Lower lobe of right lung (tissue), 2 donors: Measurements from ENCODE around the gene FBXO30. TPM values are rescaled to one million over a fixed set of nuclear protein-coding genes. Genes with fewer than 3 reads are reported as not detected.

Experiments
- ATAC-seq, 2 donors: fragments of 200-7000 bp; cut with Tn5 transposase; one replicate each; pipeline ENCODE4 v1.9.1; 2020 to 2022; ENCODE audit warnings: mild to moderate bottlenecking in 2 of 2, moderate library complexity in 2 of 2
- DNase-seq: peaks from one replicate; pipeline ENCODE4 v3.0.0-alpha.2; 2020
- H3K27ac ChIP-seq: fragments of 200-600 bp; one replicate; pipeline ENCODE4 v1.8.0; 2022
- H3K27me3 ChIP-seq: fragments of 200-600 bp; one replicate; pipeline ENCODE4 v1.8.0; 2022; ENCODE audit warnings: low read depth
- H3K36me3 ChIP-seq: fragments of 200-600 bp; one replicate; pipeline ENCODE4 v1.8.0; 2022; ENCODE audit warnings: mild to moderate bottlenecking
- H3K4me1 ChIP-seq: fragments of 200-600 bp; one replicate; pipeline ENCODE4 v1.8.0; 2022
- H3K4me3 ChIP-seq: fragments of 200-600 bp; one replicate; pipeline ENCODE4 v1.8.0; 2022; ENCODE audit warnings: mild to moderate bottlenecking
- H3K9me3 ChIP-seq: fragments of 200-600 bp; one replicate; pipeline ENCODE4 v1.8.0; 2022
- CTCF ChIP-seq: fragments of 200-600 bp; IDR thresholded peaks from one replicate; pipeline ENCODE4 v1.8.0; 2022; ENCODE audit warnings: antibody characterized with exemption, mild to moderate bottlenecking
- intact Hi-C: fragments of 100-400 bp; cut with DNase I; formaldehyde crosslinking; loops from one replicate; pipeline ENCODE4 v1.11.0; 2022
- total RNA-seq: library from RNA; stranded (reverse); fragmentation: NEBNext Ultra II Directional; extraction: Animal tissue kit (Norgen Biotek cat#: 25700); gene quantifications from one replicate; pipeline ENCODE4 v1.2.1, GENCODE V29; 2021
- donor health status: DM: no; HTN: yes; CAD: no; lungs with severe emphysema.

The FBXO30 gene
- total RNA-seq, 1 donor from 2014 or later, result 9.0 TPM

GRCh38 chr6:145811741-145812140, 2.9 kb downstream of the FBXO30 start:
- intact Hi-C loops, result no loop called here
- ATAC-seq, result no peak
- Histone ChIP-seq H3K36me3 (no peaks in the 10 kb centered on the region), H3K9me3 (no peaks in the 10 kb centered on the region), H3K4me1 (peaks cover 52% of the 10 kb centered on the region), H3K27me3 (no peaks in the 10 kb centered on the region), H3K4me3 (no peak overlapping the region), H3K27ac (no peak overlapping the region)
- no peak for DNase-seq
- no peak for TF ChIP-seq CTCF

- H3K9me3 ChIP-seq, result no peaks in the 10 kb centered on the region
- no peak overlapping the region for H3K27ac ChIP-seq
- no peaks in the 10 kb centered on the region for H3K27me3 ChIP-seq
- peaks cover 14% of the 10 kb centered on the region for H3K36me3 ChIP-seq
- TF ChIP-seq CTCF, result no peak
- intact Hi-C loops, result no loop called here
- no peak for DNase-seq
- no peak for ATAC-seq
- H3K4me1 ChIP-seq, result peaks cover 38% of the 10 kb centered on the region
- no peak overlapping the region for H3K4me3 ChIP-seq
These were observed 4.8 kb downstream of the FBXO30 start for GRCh38 chr6:145809785-145810184.

GRCh38 chr6:145809211-145809610, 5.4 kb downstream of the FBXO30 start:
- H3K27ac ChIP-seq, result no peak overlapping the region
- ATAC-seq (no peak), DNase-seq (no peak)
- peaks cover 19% of the 10 kb centered on the region for H3K36me3 ChIP-seq
- no peaks in the 10 kb centered on the region for H3K27me3 ChIP-seq
- H3K4me1 ChIP-seq, result peaks cover 38% of the 10 kb centered on the region
- intact Hi-C loops, result no loop called here
- TF ChIP-seq CTCF, result no peak
- no peaks in the 10 kb centered on the region for H3K9me3 ChIP-seq
- no peak overlapping the region for H3K4me3 ChIP-seq

GRCh38 chr6:145808239-145808638, 6.4 kb downstream of the FBXO30 start:
- ATAC-seq (no peak), DNase-seq (no peak)
- no peak overlapping the region for H3K4me3 ChIP-seq
- H3K9me3 ChIP-seq, result no peaks in the 10 kb centered on the region
- no peak overlapping the region for H3K27ac ChIP-seq
- no peaks in the 10 kb centered on the region for H3K27me3 ChIP-seq
- TF ChIP-seq CTCF, result no peak
- intact Hi-C loops, result no loop called here
- peaks cover 36% of the 10 kb centered on the region for H3K4me1 ChIP-seq
- H3K36me3 ChIP-seq, result peaks cover 19% of the 10 kb centered on the region

- intact Hi-C loops, result no loop called here
These were observed 12.5 kb downstream of the FBXO30 start for GRCh38 chr6:145802141-145802540.

More at GRCh38 chr6:145802141-145802540, 12.5 kb downstream of the FBXO30 start:
- H3K4me3 ChIP-seq, result no peak overlapping the region
- peaks cover 31% of the 10 kb centered on the region for H3K36me3 ChIP-seq
- no peaks in the 10 kb centered on the region for H3K4me1 ChIP-seq
- no peak overlapping the region for H3K27ac ChIP-seq
- no peaks in the 10 kb centered on the region for H3K9me3 ChIP-seq
- TF ChIP-seq CTCF, result no peak
- ATAC-seq (no peak), DNase-seq (no peak)
- no peaks in the 10 kb centered on the region for H3K27me3 ChIP-seq
